Measurements from ENCODE around the gene SERPINF2.
"Not testable (repeated sequence)": the region's sequence is repeated elsewhere in the genome, so short reads cannot be mapped to it uniquely, and the experiment has no call there.

SERPINF2 gene

DNA sequence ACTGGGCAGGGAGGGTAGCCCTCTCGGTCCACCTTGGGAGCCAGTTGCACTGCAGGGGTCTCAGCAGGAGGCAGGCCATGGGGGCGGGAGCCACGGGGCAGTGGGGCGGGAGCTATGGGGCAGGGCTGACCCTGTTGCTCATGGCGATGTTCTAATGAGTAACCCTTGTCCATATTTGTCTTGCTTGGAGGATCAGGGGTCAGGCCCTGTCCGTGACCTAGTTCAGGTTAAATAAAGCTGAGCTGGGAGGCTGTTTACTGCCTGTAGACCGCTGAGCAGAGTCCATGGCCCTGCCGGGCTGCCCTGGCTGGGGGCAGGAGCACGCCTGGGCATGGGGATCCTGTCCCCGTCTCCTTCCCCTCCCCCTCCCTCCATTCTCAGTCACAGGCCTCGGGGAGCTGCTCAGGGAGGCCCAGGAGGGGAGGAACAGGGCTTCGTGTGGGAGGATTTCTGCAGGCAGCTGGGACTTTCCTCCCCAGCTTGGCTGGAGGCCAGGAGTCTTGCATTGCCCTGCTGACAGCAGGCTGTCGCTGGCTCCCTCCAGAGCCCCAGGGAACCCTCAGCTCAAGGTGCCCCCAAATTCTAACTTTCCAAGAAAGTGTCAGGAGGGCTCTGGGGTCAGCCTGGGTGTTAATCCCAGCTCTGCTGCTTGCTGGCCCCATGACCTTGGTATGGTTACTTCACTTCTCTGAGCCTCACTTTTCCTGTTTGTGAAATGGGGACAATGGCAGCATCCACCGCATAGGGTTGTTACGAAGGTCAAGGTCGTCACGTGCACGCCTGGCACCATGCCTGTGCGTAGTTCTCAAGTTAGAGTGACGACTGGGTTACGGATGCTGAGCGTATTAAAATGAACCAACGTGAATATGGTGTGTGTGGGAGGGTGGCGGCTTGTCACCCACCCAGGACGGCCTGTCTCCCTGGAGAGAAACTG, 6.1 kb upstream of the SERPINF2 start:
- TF ChIP-seq, protein P1, sequence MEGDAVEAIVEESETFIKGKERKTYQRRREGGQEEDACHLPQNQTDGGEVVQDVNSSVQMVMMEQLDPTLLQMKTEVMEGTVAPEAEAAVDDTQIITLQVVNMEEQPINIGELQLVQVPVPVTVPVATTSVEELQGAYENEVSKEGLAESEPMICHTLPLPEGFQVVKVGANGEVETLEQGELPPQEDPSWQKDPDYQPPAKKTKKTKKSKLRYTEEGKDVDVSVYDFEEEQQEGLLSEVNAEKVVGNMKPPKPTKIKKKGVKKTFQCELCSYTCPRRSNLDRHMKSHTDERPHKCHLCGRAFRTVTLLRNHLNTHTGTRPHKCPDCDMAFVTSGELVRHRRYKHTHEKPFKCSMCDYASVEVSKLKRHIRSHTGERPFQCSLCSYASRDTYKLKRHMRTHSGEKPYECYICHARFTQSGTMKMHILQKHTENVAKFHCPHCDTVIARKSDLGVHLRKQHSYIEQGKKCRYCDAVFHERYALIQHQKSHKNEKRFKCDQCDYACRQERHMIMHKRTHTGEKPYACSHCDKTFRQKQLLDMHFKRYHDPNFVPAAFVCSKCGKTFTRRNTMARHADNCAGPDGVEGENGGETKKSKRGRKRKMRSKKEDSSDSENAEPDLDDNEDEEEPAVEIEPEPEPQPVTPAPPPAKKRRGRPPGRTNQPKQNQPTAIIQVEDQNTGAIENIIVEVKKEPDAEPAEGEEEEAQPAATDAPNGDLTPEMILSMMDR (IDR thresholded peaks at IDR 0.05; ENCODE audit: low read depth, low read length): no peak
- DNase-seq (ENCODE audit: extremely low read depth, low read depth): no peak

DNA sequence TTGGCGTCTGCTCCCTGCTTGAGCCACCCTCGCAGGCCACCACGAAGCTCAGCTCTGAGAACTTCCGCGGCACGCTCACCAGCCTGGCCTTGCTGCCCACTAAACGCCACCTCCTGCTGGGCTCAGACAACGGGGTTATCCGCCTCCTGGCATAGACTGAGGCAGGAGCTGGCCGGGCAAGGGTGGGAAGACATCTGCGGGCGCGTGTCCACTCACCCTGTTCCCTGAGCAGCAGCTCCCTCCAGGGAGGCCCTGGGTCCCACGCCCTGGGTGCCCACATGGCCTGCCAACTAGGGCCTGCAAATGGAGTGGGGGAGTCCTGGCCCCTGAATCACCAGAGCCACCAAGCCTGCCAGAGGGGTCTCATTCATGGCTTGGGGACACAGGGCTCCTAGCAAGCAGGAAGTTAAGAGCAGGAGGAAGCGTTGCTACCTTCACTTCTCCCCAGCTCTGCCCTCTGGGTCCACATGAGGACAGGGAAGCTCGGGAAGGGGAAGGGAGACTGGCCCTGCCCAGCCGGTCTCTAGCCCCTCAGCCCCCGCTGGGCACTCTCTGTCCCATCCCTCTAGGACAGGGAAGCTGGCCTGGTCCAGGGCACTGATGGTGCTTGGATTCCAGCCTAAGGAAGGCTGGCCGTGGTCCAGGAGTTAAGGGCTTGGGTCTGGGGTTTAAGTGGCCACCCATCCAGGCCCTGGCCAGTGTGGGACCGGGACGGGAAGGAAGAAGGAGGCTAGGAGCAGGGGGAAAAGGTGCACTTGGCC, 5.0 kb upstream of the SERPINF2 start:
- no peak for DNase-seq (ENCODE audit: extremely low read depth, low read depth)
- TF ChIP-seq, protein P1 (IDR thresholded peaks at IDR 0.05; ENCODE audit: low read depth, low read length): no peak

DNA sequence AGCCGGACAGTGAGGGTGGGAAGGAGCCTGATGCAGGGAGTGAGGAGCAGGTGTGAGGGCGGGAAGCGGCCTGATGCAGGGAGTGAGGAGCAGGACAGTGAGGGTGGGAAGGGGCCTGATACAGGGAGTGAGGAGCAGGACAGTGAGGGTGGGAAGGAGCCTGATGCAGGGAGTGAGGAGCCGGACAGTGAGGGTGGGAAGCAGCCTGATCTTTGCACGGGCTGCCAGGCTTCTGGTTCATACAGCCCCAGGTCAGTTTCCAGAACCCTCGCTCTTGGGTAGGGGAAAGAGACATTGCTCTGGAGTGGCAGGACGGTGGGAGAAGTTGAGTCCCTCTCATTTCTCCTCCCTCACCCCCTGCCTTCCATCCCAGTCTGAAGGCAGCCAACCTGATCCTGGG, 772 bp upstream of the SERPINF2 start:
- DNase-seq (ENCODE audit: extremely low read depth, low read depth): not testable (repeated sequence)

DNA sequence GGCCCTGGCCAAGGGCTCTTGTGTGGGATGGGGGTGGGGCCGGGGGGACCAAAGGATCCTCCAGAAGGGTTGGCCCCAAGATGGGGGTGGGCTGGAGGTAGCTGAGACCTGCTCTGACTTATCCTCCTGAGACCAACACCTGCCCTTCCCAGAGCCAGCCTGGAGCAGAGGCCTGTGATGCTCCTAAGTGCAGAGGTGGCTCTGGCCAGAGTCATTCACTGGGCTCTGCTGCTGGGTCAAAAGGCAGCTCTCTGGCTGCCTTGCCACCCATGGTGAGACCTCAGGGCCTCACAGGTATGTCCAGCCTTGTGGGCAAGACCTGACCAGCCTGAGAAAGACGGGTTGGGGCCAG, 393 bp downstream of the SERPINF2 start:
- DNase-seq (ENCODE audit: extremely low read depth, low read depth): no peak
- TF ChIP-seq, protein P1 (IDR thresholded peaks at IDR 0.05; ENCODE audit: low read depth, low read length): no peak

DNA sequence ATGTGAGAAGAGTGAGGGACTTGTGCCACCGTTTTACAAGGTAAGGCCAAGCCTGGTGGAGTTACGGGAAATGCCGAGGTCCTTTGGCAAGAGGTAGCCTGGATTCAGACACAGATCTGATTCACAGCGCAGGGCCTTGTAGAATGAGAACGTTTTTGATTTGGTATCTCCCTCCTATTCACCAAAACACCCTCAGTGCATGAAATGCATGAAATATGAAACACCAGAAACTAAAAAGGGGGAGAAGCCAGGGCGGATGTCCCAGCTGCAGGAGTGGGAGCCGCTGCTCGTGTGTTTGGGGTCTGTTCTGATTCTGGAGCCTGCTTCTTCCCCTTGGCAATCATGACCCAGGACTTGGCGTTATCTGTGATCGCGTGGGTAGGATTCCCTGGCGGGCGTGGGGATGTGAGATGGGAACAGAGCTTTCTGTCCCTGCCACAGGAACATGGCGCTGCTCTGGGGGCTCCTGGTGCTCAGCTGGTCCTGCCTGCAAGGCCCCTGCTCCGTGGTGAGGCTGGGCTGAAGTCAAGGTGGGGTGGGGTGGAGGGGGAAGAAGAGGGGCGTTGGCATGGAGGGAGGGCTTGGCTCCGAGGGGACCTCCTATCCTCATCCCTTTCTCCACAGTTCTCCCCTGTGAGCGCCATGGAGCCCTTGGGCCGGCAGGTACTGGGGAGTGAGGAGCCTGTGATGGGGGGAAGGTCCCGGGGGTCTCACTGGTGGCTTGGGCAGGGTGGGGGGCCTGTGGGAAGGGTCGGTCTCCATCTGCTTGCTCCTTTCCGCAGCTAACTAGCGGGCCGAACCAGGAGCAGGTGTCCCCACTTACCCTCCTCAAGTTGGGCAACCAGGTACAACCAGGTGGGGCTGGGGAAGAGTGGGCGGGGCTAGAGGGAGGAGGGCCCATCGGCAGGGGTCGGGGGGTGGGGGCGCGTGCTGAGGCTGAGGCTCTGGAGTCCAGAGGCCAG, 2.2 kb downstream of the SERPINF2 start:
- DNase-seq (ENCODE audit: extremely low read depth, low read depth): no peak
- TF ChIP-seq, protein P1 (IDR thresholded peaks at IDR 0.05; ENCODE audit: low read depth, low read length): no peak

DNA sequence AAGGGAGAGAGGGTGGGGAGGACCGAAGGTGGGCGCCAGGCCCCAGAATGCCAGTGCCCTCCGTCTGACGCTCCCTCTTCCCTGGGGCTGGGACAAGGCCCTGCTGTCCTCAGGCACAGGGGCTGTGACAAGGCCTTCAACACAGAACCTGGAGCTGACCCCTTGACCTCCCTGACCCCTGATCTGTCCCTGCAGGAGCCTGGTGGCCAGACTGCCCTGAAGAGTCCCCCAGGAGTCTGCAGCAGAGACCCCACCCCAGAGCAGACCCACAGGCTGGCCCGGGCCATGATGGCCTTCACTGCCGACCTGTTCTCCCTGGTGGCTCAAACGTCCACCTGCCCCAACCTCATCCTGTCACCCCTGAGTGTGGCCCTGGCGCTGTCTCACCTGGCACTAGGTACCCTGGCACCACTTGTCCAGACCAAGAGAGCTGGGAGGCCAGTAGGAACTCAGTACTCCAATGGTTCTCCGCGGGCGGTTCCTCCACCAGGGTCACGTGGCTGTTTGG, 2.9 kb downstream of the SERPINF2 start:
- DNase-seq (ENCODE audit: extremely low read depth, low read depth): no peak
- TF ChIP-seq, protein P1 (IDR thresholded peaks at IDR 0.05; ENCODE audit: low read depth, low read length): no peak

DNA sequence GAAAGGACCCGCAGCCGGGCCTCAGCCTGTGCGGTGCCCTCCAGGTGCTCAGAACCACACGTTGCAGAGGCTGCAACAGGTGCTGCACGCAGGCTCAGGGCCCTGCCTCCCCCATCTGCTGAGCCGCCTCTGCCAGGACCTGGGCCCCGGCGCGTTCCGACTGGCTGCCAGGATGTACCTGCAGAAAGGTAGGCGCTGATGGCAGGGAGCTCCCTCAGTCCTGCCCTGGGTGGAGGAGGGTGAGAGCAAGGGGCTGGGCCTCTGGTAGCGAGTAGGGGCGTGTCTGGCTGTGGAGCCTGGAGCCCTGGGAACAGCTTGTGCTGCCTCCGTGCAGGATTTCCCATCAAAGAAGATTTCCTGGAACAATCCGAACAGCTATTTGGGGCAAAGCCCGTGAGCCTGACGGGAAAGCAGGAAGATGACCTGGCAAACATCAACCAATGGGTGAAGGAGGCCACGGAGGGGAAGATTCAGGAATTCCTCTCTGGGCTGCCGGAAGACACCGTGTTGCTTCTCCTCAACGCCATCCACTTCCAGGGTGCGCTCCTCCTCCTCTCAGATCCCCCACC, 4.4 kb downstream of the SERPINF2 start:
- DNase-seq (ENCODE audit: extremely low read depth, low read depth): no peak
- TF ChIP-seq, protein P1 (IDR thresholded peaks at IDR 0.05; ENCODE audit: low read depth, low read length): no peak

Data from AG09319 (cell line).